Epithelial cell of proximal tubule (primary cell): ENCODE data around the gene SNRNP70. TPM values are rescaled to one million over a fixed set of nuclear protein-coding genes. Genes with fewer than 3 reads are reported as not detected.
A peak's percentile ranks its signal among the peaks of the same experiment; 100 is the strongest.

Experiments
- DNase-seq: peaks from one replicate; pipeline ENCODE4 v3.0.0-alpha.2; 2011; ENCODE audit warnings: low read depth
- H3K4me3 ChIP-seq: 2 replicates; pipeline ENCODE4 v1.5.1; 2011; ENCODE audit warnings: low read depth, mild to moderate bottlenecking, low read length
- CTCF ChIP-seq: conservative IDR thresholded peaks from 2 replicates; pipeline ENCODE4 v1.5.1; 2012; ENCODE audit warnings: low read depth, mild to moderate bottlenecking, low read length
- total RNA-seq: library from RNA; depleted of rRNA; stranded (reverse); fragments of >200 nt; gene quantifications from 2 replicates; pipeline ENCODE4 v1.2.3, GENCODE V29; 2015

SNRNP70 gene
- total RNA-seq, 1 donor from 2014 or later, result 165 TPM

- peak overlapping the region; percentile 66 for H3K4me3 ChIP-seq
- TF ChIP-seq CTCF, result no peak
- DNase-seq, result no peak
Measured at GRCh38 chr19:49085868-49086232, 599 bp downstream of the SNRNP70 start.

GRCh38 chr19:49086296-49086695 is 1.0 kb downstream of the SNRNP70 start:
- peak overlapping the region; percentile 66 for H3K4me3 ChIP-seq
- no peak for TF ChIP-seq CTCF
- DNase-seq, result no peak

GRCh38 chr19:49091391-49092038 is 6.3 kb downstream of the SNRNP70 start:
- H3K4me3 ChIP-seq, result no peak overlapping the region
- no peak for TF ChIP-seq CTCF
- DNase-seq, result no peak

- TF ChIP-seq CTCF, result no peak
- DNase-seq, result no peak
Measured at GRCh38 chr19:49092686-49093085, 7.4 kb downstream of the SNRNP70 start.

GRCh38 chr19:49094505-49095482 is 9.5 kb downstream of the SNRNP70 start:
- DNase-seq, result no peak
- H3K4me3 ChIP-seq, result no peak overlapping the region
- TF ChIP-seq CTCF, result no peak

More at GRCh38 chr19:49092686-49093085, 7.4 kb downstream of the SNRNP70 start:
- H3K4me3 ChIP-seq, result no peak overlapping the region

- H3K4me3 ChIP-seq, result no peak overlapping the region
Measured at GRCh38 chr19:49097453-49098288, 12.4 kb downstream of the SNRNP70 start.

More at GRCh38 chr19:49097453-49098288, 12.4 kb downstream of the SNRNP70 start:
- peak; percentile 100 for TF ChIP-seq CTCF
- DNase-seq, result no peak
